Ramos (cell line): ENCODE results near the gene ATRAID.

Experiments
- in situ Hi-C: fragments of 300-500 bp; cut with MboI; formaldehyde crosslinking; loops from one replicate; pipeline ENCODE4 v1.14.3; 2022; ENCODE audit warnings: low sequenced_read_pairs; ENCODE audit not compliant: unreplicated experiment

Gene ATRAID

GRCh38 chr2:27245626-27246025 is 33.8 kb downstream of the ATRAID start:
- in situ Hi-C loops, result no loop called here

GRCh38 chr2:27247893-27248292 is 36.1 kb downstream of the ATRAID start:
- in situ Hi-C loops, result no loop called here

GRCh38 chr2:27249159-27249890 is 37.5 kb downstream of the ATRAID start:
- in situ Hi-C loops, result no loop called here

DNA sequence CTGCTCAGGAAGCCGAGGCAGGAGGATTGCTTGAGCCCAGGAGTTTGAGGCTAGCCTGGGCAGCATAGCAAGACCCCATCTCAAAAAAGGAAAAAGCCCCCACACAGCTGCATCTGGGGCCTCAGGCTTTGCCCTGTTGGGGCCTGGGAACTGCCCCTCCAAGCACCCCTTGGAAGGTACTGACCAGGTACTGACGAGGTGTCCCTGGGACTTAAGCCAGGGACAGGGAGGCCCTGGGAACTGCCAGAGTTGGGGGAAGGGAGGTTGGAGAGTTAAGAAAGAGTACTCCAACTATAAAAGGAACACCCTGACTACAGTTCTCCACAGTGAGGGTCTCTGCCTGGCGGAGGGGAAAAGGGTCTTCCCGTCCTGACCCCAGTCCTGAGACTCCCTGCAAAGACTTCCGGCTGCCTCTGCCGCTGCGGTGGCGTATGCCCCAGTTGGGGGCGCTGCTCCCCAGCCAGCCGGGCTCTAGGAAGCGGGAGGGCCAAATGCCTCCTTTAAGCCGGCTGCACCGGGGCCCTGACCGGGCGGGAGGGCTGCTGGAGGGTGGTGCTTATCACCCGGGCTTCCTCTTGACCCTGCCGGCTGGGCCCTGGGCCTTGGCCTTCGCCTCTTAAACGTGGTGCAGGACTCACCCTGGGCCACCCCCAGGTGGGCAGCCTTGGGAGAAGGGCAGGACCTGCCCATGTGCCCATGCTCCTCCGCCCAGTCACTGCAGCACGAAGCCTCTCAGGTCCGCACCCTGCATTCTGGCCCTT is 38.2 kb downstream of the ATRAID start:
- in situ Hi-C loops, result no loop called here

DNA sequence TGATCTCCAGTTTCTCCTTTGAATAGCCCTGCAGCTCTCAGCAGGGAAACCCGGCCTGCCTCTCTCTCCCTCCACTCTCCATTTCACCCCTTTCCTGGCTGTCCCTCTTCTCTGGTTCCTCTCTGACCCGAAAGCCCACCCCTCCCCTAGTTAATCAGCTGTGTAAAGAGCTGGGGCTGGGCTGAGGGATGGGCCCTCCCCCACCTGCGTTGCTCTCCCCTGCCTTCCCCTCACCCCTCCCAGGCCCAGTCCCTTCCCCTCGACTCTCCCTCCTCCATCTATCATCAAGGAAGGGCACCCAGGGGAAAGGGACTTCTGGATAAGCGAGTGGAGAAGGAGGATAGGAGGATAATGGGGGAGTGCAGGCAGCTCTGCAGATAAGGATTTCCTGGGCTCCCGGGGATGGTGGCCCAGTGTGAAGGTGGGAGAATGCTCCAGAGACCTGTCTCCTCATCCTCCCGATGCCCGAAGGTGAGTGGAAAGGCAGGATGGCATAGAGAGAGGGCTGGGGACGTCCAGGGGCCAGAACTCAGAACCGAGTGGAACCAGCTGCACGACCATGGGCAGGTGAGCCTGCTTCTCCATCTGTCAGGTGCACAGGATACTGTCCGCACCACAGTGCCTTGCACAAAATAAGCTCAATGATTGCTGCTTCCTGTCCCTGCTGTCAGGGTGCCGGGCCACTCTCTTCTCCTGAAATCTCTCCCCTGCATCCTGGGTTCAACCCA is 39.0 kb downstream of the ATRAID start:
- in situ Hi-C loops, result no loop called here

DNA sequence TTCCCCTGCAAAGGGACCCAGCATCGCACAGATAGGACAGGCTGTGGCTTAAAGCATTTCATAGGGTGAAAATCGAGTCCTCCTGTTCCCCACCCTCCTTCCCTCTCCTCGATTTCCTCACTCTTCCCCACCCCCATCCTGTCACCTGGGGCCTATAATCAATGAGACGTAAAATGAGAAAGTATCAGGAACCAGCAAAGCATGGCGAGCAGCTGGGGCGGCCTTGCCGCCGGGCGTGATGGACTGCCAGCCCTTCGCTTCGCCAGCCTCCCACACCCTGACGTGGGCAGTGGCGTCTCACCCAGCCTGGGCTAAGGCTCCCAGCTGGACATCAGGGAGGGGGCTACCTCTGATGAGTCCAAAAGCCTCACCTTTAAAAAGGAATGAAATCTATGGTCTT is 39.9 kb downstream of the ATRAID start:
- in situ Hi-C loops, result no loop called here

DNA sequence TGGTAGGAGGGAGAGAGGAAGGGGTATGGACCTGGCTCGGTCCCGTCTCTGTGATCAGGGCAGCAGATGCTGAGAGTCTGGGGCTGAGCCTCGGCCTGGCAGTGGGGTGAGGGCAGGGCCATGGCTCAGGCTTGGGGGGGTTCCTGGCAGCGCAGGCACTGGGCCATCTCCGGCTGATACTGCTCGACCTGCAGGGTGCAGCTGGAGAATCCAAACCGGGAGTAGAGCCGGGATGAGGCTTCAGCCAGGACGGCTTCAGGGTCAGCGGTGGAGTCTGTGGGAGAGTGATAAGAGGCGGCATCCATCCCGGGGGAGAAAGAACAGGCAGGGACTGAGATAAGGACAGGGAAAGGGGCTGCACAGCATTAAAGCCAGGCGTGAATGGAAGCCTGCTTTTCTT is 43.3 kb downstream of the ATRAID start:
- in situ Hi-C loops, result no loop called here

GRCh38 chr2:27255660-27256059 is 43.8 kb downstream of the ATRAID start:
- in situ Hi-C loops, result no loop called here

DNA sequence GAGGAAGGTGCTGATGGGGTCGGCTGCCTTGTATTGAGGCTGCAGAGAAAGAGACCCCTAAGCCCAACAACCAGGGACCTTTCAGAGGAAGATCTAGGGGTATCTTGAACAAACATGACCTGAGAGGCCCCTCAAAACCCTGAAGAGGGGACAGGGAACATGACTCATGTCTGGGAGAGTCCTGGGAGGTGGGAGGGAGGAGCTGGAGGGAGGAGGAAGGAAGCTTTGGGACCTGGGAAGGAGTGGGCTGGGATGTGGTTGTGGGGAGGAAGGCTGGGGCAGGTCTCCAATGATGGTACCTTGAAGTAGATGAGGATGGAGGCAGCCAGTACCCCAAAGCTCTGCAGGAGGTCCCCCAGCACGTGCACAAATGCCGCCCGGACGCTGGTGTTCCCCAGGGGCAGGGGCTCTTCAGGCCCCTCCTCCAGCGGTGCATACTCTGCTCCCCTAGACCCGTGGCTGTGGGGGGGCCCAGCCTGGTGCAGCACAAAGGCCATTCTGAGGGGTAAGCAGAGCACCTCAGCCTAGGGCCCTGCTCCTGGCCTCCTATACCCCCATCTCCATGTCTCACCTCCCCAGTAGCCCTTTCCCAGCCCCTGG is 45.1 kb downstream of the ATRAID start:
- in situ Hi-C loops, result no loop called here

- in situ Hi-C loops, result no loop called here
Measured at GRCh38 chr2:27258051-27258450, 46.2 kb downstream of the ATRAID start.

DNA sequence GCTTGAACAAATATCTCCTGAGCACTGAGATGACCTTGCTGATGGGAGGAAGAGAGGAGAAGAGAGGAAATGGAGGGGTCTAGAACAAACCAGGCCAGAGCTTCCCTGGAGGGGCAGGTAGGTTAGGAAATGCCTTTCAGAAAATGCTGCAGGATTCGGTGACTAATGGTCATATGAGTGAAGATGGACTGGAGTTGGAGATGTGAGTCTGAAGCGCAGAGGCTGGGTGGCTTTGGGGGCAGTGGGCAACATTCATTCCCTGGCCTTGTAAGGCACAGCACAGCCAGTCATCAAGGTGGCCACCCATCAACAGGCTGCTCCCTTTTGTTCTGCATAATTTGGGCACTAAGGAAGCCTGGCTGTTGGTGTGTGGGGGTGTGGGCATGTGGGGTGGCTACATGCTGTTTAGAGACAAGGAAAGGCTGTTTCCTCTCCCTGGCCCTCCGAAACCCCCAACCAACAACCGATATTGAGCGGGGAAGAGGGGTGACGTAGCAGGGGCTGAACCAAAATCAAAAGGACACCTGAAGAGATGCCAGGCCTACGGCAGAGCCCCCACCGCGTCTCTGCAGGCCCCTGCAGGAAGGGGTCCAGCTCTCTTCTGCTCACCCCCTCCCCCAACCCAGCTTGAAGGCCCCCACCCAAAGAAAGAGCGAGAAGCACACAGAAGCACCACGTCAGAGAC is 49.5 kb downstream of the ATRAID start:
- in situ Hi-C loops, result no loop called here

- in situ Hi-C loops, result no loop called here
Measured at GRCh38 chr2:27261926-27262298, 50.1 kb downstream of the ATRAID start.

DNA sequence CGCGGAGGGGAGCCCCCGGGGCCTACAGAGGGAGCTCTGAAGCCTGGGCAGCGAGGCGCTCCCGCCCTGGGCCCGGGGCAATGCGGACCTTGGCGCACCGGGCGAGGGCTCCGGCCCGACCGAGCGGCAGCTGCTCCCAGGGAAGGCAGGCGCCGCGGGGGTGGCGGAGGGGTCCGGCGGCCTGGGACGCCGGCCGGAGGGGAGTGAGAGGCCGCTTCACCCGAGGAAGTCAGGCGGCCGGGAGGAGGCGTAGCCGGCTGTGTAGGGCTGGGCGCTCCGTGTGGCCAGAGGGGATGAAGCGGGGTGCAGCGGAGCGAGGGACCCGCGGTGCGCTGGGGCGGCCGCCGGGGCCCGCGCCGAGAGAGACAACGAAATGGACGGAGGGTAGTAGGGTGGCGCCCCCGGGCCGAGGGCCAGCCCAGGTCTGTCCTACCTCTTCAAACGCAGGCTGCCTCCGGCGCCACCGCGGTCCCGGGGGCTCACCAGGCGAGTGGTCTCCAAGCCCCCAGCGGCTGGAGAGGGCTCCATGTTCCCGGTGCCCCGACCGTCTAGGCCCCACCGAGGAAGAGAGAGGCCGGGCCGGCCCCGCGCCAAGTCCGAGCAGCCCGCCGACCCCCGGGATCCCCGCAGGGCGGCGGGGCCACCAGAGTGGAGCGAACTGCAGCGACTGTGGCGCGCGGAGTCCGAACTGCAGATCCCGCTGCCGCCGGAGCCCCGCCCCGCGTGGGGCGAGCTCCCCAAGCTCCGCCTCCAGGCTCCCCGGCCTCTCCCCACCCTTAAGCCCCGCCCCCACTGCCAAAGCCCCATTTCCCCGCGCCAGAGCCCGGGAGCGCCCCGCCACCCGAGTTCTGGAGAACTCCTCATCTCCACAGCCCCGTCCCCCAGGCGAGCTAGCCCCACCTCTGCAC is 50.8 kb downstream of the ATRAID start, which contains the start of gene SLC30A3:
SLC30A3 (minus strand) TSS at position 669 of the 908 bp plus-strand sequence; CDS start at position 528, 141 bp downstream.
- in situ Hi-C loops, result no loop called here

DNA sequence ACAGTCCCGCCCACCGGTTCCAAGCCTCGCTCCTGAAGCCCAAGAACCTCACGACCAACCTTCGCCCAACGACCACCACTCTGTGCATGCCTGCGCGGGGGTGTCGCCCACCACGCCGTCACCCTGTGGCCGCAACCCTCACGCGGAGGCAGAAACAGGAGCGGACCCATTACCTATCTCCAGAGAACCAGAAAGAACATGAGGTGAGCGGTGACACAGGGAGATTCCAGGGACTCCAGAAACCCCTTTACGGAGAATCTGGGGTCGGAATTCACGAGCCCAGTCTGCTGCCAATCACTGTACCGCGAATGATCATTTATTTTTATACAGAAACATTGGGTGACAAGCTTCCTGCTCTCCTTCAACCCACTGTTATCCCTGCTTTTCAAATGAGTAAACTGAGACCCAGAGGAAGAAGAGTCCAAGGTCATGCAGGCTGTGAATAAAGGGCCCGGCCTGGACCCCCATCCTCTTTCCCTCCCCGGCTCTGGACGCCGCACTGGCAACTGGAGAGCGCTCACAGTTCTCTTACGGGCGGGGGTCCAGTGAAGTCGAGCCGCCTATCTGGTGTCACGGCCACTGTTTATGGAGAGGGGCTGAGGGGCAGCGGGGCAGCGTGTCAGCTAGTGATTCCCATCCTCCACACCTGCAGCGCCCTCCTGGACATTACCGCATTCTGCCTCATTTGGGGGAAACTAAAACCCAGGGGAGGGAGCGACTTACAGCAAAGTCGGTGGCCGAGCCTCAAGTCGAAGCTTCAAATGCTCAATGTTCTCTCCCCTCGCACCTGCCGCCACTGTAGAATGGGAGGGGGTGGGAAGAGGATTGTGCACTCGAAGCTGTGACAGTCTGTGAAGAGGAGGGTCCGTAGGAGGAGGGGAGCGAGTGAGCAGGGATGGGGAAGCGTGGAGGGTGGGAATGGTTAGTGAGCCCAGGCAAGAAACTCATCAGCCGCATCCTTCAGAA is 51.7 kb downstream of the ATRAID start:
- in situ Hi-C loops, result no loop called here

DNA sequence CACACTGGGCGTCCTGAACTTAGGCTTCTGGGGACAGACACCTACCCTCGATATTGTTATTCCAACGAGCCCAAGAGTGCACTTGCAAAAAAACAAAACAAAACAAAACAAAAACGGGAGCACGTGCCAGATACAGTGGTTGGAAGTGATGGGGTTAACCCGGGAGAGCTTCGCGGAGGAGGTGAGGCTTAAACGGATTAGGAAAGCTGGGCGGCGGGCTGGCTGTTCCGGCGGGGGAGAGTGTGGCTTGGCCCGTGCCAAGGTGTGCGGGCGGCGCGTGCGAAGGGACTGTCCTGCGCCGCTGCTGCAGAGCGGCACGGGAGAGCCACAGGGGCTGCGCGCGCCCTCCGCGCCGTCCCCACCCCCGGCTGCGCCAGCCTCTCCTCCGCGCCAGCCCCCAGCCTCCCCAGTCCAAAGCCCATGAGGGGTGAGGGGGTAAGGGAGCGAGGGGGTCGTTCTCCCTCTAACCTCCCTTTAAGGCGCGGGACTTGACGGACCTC is 52.5 kb downstream of the ATRAID start:
- in situ Hi-C loops, result no loop called here

- in situ Hi-C loops, result no loop called here
Measured at GRCh38 chr2:27264753-27265535, 53.1 kb downstream of the ATRAID start.

GRCh38 chr2:27265536-27265870 is 53.7 kb downstream of the ATRAID start:
- in situ Hi-C loops, result no loop called here
